ENCODE measurements around the gene CLDN3.
"Not testable (repeated sequence)": the region's sequence is repeated elsewhere in the genome, so short reads cannot be mapped to it uniquely, and the experiment has no call there.

Gene CLDN3, protein sequence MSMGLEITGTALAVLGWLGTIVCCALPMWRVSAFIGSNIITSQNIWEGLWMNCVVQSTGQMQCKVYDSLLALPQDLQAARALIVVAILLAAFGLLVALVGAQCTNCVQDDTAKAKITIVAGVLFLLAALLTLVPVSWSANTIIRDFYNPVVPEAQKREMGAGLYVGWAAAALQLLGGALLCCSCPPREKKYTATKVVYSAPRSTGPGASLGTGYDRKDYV

DNA sequence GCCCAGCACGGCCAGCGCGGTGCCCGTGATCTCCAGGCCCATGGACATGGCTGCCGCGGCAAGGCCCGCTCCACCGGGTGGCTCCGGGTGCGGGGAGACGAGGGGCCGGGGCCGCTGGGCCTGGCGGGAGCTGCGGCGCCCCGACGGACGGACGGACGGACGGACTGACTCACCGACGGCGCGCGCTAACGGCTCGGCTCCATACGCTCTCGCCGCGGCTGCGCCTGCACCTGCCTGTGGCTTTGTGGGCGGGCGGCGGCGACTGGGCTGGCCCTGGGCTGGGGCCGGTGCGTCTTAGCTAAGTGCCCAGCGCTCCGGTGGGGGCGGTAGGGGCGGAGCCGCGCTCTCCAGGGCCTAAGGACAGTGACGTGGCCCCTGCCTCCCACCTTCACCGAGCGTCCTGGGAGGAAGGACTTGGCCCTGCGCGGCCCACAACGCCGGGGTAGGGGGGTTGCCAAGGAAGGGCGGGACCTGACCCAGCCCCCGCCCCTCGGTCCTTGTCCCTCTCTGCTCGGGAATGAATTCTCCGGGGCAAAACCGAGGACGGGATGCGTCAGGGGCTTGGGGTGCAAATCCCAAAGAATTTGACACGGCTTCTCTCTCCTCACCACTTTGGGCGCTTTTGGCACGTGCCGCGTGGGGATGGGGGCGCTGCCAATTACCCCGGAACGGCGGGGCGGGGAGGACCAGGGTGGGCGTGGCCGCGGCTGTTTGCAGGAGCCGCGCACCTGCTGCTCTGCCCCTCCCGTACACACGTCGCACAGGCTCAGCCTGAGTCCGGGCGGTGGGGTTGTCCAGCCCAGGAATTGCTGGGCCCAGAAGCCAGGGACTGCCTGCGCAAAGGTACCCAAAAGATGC lies at the start of gene CLDN3:
CLDN3 (minus strand) TSS at position 269 of the 858 bp plus-strand sequence; CDS start at position 48, 221 bp downstream.
- no peak for DNase-seq

DNA sequence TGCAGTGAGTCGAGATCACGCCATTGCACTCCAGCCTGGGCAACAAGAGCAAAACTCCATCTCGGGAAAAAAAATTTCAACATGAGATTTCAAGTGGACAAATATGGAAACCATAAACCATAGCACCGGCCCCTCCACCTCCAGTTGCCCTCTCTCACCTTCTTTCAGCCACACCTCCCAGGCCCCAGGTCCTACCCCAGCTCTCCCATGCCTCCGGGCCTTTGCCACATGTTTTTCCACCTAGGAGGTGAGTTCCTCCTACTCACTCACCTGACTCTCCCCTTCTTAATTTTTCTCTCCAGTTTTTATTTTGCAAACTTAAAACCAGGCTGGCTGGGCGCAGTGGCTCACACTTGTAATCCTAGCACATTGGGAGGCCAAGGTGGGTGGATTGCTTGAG lies 47.1 kb upstream of the CLDN3 start:
- no peak for DNase-seq

DNA sequence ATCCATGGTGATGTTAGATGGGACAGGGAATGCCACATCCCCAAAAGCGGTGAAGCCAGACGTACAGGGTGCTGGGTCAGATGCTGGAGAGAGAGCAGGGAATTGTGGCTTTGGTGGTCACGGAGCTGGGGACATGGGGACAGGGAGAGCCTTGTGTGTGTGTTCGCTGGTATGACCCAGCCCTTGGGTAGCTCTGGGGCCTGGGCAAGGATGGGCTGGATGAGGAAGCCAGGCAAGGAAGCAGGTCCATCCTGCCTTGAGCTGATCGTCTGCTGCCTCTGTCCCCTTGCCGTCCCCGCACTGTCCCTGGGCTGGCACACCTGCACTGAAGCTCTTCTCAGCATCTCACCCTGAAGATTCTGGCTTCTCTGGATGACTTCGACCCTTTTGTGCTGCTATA lies 45.4 kb upstream of the CLDN3 start:
- no peak for DNase-seq

DNA sequence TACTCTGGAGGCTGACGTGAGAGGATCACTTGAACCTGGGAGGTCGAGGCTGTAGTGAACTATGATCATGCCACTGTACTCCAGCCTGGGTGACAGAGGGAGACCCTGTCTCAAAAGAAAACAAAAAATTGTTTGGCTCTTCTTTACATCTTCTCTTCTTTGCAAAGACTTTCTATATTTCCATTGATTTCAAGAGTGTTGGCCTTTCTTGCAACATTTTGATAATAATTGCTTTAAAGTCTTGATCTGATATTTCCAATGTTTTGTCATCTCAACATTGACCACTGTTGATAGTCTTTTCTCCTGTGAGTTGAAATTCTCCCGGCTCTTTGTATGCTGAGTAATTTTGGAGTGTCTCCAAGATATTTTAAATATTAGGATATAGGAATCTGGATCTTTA lies 42.9 kb upstream of the CLDN3 start:
- DNase-seq = no peak

DNA sequence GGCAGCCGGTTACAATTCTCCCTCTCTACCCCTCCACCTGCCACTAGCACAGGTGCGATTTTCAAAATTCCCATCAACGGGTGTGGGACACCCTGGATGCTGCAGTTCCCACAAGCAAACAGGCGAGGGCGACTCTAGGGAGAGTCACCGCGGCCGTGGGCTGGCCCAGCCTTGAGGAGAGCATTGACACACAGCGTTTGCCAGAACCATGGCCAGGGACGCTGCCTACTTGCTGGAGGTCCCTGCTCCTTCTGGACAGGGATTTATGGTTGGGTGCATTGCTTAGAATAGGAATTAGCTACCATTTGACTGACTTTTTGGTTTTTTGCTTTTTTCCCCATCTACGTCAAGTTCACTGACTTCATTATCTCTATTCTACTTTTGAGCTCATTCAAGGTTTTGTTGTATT lies 41.7 kb upstream of the CLDN3 start:
- DNase-seq = peak; percentile 60

DNA sequence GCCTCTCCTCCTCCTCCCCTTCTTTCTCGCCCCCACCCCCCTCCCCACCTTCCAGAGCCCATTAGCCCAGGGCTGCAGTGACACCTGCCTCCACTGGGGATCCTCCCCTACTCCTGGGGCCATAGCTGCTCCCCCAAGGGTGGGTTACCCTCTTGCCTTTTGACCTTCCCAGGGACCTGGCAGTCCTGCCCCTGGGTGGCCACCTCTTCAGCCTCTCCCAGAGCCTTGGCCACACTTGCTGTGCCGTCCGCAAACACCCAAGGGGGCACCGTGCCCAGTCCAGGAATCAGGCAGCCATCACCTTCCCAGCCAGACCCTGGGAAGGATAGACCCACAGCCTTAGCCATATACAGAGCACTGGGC lies 40.9 kb upstream of the CLDN3 start:
- DNase-seq = no peak

DNA sequence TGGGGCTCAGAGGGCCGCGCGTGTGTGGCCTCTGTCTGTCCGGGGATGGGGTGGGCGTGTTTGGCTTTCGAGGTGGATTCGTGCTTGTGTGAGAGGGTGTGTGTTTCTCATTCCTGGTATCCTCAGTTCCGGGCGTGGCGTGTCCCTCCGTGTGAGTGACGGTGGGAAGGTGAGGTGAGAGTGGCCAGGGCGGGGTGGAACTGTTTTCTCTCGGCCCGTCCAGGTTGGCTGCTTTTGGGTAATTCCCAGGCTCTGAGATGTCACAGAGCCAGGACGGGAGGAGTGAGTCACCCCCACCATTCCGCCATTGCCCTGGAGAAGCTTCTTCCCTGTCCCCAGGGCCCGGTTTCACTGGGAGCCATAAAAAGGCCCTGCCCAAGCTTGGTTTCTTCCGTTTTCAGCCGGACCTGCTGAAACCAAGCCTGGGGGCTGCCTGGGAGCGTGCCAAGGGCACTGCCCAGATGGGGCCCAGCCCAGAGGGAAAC lies 39.4 kb upstream of the CLDN3 start:
- no peak for DNase-seq

DNA sequence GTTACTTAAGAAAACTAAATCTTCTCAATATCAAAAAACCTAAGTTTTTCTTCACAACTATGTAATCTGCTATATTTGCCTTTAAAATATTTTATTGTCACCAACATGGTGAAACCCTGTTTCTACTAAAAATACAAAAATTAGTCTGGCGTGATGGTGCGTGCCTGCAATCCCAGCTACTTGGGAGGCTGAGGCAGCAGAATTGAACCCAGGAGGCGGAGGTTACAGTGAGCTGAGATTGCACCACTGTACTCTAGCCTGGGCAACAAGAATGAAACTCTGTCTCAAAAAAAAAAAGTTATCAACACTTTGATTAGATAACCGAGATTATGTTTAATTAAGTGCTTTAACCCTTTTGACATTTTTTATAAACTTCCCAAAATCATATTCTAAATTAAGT lies 32.4 kb upstream of the CLDN3 start:
- DNase-seq = no peak

DNA sequence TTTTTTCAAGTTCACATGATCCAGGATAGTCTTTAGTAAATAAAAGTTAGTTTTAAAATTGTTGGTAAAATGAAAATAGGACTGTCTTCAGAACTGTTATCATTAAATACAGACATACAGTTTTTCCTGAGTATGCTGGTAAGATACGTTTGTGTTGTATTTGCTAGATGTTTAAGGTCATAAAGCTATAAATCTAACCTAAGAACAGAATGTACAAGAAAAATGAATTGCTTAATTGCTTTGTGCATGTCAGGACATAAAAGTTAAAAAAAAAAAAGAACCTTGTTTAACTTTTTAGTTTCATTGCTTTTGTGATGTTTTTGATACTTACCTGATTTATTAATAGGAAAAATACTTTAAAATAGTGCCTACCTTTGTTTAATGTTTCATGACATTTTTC lies 31.5 kb upstream of the CLDN3 start:
- DNase-seq = no peak

DNA sequence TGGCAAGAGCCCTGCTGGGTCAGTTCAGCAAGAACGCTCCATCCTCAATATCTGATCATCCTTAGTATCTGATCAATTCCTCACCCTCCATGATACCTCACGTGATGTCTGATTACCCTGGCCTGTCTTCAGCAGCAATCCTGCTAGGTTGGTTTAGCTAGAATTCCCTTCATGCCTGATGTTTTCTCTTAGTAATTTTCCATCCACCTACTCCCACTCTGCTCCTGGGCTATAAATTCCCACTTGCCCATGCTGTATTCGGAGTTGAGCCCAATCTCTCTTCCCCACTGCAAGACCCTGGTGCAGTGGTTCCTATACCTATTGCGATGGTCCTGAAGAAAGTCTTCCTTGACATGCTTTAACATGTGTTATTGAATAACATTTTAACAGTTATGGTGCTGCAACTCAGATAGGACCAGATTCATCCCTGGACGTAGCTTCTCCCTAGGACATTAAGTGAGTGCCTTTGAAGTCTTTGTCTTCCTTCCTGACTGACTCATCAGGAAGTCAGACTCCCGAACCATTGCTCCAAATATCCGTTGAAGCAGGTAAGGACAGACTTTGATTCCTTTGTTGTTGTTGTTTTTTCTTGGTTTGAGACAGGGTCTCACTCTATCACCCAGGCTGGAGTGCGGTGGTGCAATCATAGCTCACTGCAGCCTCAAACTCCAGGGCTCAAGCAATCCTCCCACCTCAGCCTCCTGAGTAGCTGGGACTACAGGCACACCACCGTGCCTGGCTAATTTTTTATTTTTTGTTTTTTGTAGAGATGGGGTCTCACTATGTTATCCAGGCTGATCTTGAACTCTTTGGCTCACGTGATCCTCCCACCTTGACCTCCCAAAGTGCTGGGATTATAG lies 29.4 kb upstream of the CLDN3 start:
- no peak for DNase-seq

DNA sequence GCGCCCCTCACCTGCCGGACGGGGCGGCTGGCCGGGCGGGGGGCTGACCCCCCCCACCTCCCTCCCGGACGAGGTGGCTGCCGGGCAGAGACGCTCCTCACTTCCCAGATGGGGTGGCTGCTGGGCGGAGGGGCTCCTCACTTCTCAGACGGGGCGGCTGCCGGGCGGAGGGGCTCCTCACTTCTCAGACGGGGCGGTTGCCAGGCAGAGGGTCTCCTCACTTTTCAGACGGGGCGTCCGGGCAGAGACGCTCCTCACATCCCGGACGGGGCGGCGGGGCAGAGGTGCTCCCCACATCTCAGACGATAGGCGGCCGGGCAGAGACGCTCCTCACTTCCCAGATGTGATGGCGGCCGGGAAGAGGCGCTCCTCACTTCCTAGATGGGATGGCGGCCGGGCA lies 27.1 kb upstream of the CLDN3 start:
- not testable (repeated sequence) for DNase-seq

DNA sequence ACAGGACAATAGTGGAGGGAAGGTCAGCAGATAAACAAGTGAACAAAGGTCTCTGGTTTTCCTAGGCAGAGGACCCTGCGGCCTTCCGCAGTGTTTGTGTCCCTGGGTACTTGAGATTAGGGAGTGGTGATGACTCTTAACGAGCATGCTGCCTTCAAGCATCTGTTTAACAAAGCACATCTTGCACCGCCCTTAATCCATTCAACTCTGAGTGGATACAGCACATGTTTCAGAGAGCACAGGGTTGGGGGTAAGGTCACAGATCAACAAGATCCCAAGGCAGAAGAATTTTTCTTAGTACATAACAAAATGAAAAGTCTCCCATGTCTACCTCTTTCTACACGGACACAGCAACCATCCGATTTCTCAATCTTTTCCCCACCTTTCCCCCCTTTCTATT lies 26.6 kb upstream of the CLDN3 start:
- DNase-seq = not testable (repeated sequence)

DNA sequence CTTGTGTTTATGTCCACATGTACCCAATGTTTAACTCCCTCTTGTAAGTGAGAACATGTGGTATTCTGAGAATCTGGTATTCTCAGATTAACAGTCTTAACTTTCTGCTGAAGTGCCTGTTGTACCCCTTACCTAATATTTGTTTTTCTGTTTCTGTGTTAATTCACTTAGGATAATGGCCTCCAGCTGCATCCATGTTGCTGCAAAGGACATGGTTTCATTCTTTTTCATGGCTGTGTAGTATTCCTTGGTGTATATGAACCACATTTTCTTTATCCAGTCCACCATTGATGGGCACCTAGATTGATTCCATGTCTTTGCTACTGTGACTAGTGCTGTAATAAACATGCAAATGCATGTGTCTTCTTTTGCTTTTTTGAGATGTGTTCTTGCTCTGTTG lies 25.1 kb upstream of the CLDN3 start:
- DNase-seq = not testable (repeated sequence)

DNA sequence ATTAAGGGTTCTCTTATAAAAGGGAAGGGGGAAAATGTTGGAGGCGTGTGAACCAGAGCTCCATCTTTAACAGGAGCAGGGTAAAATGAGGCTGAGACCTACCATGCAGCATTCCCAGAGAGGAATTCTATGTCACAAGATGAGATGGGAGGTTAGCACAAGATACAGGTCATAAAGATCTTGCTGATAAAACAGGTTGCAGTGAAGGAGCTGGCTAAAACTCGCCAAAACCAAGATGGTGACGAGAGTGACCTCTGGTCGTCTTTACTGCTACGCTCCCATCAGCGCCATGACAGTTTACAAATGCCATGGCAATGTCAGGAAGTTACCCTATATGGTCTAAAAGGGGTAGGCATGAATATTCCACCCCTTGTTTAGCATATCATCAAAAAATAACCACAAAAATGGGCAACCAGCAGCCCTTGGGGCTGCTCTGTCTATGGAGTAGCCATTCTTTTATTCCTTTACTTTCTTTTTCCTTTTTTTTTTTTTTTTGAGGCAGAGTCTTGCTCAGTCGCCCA lies 21.2 kb upstream of the CLDN3 start:
- DNase-seq = not testable (repeated sequence)

DNA sequence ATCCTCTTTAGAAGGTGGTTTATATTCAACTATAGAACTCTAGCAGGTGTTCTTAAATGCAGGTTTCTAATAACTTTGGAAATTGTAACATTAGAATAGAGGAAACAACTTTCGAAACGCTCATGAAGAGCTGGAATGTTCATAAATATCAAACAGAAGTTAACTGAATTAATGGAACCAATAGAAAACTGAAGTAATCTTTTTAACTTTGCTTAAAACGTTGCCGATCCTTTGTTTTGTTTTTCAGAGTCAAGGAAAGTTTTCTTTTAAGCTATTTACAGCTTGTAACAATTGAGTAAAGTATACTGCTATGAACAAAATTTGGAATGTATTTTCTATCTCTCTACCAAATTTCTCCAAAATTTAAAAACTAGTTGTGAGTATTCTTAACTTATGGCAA lies 19.0 kb upstream of the CLDN3 start:
- DNase-seq = no peak

DNA sequence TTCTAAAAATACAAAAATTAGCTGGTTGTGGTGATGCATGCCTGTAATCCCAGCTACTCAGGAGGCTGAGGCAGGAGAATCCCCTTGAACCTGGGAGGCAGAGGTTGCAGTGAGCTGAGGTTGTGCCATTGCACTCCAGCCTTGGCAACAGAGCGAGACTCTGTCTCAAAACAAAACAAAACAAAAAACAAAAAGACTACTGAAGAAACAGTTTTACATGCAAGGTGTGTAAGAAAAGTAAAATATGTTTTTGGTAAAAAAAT lies 17.6 kb upstream of the CLDN3 start:
- not testable (repeated sequence) for DNase-seq

DNA sequence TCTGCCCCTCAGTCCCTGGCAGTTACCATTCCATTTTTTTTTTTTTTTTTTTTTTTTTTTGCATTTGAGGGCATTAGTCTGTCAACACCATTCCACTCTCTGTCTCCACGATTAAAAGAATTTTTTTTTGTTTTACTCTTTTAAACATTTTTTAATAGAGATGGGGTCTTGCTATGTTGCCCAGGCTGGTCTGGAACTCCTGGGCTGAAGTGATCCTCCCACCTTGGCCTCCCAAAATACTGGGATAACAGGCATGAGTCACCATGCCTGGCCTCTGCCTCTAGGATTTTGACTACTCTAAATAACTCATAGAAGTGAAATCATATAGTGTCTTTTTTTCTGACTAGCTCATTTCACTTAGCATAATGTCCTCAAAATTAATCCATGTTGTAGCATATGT lies 16.5 kb upstream of the CLDN3 start:
- no peak for DNase-seq

DNA sequence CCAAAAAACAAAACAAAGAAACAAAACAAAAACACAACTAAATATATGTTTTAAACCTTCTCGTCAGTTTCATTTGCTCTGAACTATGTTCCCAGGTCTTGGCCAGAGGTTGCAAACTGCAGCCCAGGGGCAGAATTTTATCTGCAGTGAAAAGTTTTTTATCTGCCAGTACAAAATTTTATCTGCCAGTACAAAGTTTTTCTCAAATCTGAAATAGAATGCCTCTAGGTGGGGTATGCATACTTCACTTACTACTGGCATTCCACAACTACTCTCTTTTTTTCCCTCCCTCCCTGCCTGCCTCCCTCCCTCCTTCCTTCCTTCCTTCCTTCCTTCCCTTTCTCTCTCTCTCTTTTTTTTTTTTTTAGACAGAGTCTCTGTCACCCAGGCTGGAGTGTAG lies 9.4 kb upstream of the CLDN3 start:
- DNase-seq = no peak

DNA sequence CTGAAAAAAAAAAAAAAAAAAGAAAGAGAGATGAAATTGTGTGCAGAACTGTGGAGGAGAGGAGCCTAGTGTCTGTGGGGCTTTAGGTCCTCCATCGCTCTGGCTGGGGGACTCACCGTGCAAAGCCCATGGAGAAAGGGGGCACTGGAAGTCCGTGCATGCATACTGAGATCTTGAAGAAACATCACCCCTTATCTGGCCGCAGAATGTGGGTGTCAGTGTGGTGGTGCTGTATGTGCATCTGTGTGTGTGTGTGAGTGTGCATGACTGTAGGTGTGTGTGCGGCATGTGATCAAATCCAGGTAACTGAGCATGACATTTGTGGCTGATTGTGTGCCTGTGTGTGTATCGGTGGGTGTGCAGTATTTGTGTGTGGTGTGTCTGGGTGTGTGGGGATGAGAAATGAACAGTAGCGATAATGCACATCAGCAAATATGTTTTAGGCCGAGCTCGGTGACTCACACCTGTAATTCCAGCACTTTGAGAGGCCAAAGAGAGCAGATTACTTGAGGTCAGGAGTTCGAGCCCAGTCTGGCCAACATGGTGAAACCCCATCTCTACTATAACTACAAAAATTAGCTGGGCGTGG lies 8.8 kb upstream of the CLDN3 start:
- DNase-seq = no peak

DNA sequence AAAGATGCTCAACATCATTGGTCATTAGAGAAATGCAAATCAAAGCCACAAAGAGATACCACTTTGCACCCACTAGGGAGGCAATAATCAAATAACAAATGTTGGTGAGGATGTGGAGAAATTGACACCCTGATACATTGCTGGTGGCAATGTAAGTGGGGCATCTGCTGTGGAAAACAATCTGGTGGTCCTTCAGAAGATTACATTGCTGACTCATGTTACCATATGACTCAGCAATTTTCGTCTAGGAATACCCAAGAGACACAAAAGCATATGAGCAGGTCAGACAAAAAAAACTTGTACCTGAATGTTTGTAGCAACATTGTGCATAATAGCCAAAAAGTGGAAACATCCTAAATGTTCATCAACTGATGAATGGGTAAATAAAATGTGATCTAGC lies 4.9 kb upstream of the CLDN3 start:
- peak; percentile 14 for DNase-seq

DNA sequence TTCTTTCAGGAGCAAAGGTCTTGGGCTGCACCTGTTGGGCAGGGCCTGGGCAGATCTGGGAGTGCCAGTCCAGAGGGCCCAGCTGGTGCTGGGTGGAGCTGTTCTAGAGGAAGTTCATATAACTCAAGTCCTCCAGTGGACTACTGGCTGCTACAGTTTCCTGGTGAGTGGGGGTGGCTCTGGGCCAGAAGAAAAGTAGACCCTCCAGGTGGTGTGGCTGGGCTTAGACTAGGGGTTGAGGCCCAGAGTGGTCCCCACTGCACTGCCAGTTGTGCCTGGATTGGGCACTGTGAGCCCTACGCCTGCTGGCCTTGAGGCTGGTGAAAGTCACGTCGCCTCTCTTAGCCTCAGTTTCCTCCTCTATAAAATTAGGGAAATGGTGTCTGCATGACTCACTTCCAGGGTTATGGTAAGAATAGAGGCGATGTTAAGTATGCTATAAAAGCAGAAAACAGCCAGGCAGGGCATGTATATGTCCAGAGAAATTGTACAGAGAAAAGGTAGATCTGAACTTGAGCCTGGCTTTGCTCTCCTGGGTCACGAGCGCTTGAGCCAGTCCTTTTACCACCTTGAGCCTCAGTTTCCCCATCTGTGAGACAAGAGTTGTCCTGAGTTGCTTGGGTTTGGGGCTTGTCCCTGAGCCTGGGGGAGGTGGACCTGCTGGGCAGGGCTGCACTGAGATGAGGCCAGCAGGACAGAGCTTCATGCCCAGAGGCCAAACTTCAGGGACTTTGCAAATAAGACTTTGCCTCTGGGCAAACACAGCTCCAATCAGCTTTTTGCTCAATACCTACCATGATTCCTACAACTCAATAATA lies 3.8 kb upstream of the CLDN3 start:
- no peak for DNase-seq
